ENCODE data around the gene CCT5.
A peak's percentile ranks its signal among the peaks of the same experiment; 100 is the strongest.

CCT5 gene

GRCh38 chr5:10249948-10250805 is at the start of gene CCT5:
CCT5 (plus strand) TSS chr5:10250280; CDS start chr5:10250341, 61 bp downstream.
- peak; percentile 94 for DNase-seq (ENCODE audit: low spot score)

DNA sequence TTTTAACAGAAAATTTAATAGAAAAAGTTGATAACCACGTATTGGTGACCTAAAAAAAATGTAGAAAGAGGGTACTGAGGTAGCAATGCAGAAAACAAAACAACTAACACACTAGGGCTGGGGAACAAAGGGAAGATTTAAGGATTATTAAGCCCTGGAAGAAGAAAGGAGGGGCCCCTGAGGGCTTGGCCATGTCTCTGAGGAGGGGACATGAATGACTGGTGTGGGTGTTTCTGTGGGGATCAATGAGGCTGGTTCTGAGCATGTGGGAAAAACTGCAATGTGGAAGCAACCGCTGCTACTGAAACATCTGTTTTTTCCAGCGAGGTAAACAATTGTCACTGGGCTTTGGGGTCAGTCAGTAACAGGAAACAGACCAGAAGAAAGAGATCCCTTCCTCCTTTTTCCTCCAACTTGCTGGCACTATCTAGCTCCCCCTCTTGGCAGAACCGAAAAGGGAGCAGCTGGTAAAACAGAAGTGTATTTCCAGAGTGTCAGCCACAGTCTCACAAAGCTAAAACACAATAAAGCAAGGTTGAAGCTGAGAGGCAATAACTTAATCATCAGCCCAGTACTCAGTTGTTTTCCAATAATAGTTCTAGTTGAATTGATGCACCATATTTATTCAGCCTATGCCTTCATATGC is 48.7 kb upstream of the CCT5 start:
- no peak for DNase-seq (ENCODE audit: low spot score)

DNA sequence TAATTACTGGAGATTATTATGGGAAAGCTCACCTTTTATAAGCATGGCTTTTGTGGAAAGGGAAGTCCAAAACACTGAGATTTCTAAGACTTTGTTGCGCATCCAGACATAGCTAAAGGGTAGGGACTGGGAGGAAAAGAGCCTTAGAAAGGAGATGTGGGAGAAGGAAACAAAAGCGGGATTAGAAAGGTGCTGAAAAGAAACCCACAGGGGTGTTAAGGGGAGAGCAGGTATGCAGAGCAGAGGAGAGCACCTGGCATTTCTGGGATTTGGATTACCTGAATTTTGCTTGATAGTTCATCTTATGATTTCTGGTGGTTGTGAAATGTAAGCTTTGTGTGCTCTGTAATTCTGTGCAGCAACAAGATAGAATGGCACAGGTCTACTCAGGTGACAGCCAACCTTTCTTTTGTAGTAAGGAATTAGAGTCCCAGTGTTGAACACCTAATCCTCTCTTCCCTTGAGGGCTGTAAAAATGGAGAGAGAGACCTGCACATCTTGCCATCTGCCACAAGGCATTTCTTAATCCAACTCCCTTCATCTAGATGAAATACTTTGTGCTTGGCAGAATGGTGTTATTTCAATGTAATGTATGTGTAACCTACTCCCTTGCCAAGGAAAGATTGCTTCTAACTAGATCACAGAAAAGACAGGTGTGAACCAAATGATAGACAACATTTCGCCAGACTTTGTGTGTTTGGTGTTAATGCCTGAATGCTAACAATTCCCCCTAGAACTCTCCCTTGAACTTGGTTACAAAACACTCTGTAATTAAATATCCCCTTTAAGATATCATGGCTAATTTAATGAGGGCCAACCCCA is 47.8 kb upstream of the CCT5 start:
- DNase-seq (ENCODE audit: low spot score): no peak

DNA sequence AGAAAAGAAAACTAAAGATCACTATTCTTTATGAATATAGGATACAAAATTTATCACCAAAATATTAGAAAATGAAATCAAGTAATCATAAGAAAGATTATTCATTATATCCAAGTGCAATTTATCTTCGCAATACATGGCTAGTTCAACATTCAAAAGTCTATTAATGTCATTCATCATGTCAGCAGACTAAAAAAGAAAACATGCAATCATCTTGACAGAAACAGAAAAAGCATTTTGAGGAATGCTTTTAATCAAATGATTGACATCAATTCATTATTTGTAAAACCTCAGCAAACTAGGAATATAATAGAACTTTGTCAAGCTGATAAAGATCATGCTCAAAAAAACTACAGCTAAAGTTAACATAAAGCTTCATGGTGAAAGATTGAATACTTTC is 41.1 kb upstream of the CCT5 start:
- DNase-seq (ENCODE audit: low spot score): no peak

- no peak for DNase-seq (ENCODE audit: low spot score)
Observed at GRCh38 chr5:10213316-10213715, 36.8 kb upstream of the CCT5 start.

- no peak for DNase-seq (ENCODE audit: low spot score)
Observed at GRCh38 chr5:10214041-10214440, 36.0 kb upstream of the CCT5 start.

DNA sequence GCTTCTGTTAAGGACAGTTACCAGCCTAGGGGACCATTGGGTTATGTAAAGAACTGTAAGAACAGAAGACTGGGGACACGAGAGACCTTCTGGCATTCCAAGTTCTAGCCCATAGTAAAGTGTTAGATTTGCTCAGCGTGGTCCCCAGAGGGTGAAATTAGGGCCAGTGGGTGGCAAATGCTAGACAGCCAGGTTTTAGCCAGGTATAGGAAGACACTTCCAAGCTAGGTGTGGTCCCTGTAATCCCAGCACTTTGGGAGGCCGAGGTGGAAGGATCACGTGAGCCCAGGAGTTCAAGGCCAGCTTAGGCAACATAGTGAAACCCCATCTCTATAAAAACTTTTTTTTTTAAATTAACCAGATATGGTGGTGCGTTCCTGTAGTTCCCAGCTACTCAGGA is 34.7 kb upstream of the CCT5 start:
- no peak for DNase-seq (ENCODE audit: low spot score)

- no peak for DNase-seq (ENCODE audit: low spot score)
Observed at GRCh38 chr5:10216107-10216506, 34.0 kb upstream of the CCT5 start.

DNA sequence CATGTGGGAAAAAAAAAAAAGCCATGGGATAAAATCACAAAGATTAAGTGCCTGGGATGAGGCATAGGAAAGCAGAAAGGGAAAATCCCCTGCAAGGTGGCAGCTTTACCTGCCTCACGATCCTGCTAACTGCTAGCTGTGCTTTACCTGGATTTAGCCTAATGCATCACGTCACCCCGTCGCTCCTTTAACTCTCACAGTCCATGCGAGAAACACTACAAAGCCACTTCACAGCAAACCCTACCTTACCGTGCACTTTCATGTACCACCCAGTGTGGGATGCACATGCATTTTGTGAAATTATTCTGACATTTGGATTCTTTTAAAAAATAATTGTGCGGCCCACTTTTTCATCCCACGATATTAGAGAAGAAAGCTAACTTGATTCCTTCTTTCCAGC is 31.4 kb upstream of the CCT5 start:
- no peak for DNase-seq (ENCODE audit: low spot score)

DNA sequence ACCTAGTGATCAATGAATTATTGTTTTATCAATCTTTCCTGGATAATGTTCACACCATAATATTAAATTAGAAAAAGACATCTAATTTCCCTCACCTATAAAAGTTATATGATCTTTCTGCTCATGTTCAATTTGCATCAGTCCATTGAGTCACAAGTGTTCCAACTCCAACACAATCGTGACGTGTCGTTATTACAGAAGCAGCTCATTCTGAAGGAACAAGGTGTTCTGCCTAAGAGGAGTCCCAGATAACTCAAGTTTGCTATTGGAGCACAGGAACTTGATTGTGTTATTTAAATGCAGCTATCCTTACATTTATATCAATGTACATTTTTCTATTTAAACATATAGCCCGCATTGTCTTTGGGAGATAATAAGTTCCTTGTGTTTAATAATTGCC is 31.0 kb upstream of the CCT5 start:
- DNase-seq (ENCODE audit: low spot score): no peak

GRCh38 chr5:10220248-10220647 is 29.8 kb upstream of the CCT5 start:
- no peak for DNase-seq (ENCODE audit: low spot score)

- peak; percentile 11 for DNase-seq (ENCODE audit: low spot score)
Observed at GRCh38 chr5:10222326-10222725, 27.8 kb upstream of the CCT5 start.

DNA sequence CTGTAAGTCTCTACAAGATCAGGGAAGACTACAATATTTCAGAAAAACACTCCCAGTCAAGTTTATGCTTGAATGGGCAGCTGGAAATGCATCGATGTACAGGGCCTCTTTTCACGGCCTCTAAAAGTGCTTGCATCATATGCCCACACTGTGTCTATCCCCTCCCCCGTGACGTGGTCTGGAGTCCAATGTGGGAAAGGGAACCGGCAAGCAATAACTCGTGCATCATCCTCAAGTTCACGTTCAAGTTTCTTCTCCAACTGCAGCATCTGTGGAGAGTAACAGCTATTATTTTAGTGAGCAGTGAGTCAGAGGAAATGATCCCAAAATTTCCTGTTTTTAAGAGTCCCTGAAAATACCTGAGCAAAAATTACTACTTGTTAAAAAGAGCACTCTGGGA is 22.7 kb upstream of the CCT5 start:
- DNase-seq (ENCODE audit: low spot score): peak; percentile 14

GRCh38 chr5:10228288-10228687 is 21.8 kb upstream of the CCT5 start:
- DNase-seq (ENCODE audit: low spot score): no peak

- peak; percentile 48 for DNase-seq (ENCODE audit: low spot score)
Observed at GRCh38 chr5:10229306-10230048, 20.6 kb upstream of the CCT5 start.

DNA sequence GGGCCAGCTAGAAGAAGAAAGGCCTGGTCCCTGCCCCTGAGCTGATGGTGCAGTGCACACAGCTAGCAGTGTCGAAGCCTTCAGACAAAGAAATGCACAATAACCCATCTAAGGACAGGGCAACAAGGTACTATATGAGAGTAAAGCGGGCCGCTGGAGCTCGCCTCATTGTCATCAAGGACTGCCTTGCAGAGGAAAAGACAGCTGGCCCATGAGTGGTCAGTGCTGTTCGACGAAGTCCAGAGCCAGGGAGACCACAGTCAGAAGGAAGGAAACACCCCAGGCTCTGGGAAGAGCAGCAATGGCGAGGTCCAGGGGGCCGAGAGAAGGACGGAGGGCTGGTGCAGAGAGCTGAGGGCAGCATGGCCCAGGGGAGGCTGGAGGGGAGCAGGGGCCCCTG is 17.7 kb upstream of the CCT5 start:
- DNase-seq (ENCODE audit: low spot score): no peak

DNA sequence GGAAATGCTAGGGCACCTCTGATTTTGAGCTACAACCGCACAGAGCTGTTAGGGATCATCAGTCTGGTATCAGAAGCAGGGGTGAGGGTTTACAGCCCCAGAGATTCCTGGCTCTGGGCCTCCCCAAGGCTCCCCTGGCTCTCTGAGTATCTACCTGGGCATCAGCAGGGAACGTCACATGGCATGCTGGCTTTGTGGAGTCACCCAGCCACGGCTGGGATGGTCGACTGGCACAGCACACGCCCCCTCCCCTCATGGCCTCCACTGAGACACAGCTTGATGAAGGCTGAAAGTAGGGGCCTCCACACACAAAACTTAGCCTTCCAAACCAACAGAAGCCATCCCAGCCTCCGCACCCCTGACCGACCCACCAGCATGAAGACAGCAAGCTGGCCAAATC is 17.1 kb upstream of the CCT5 start:
- DNase-seq (ENCODE audit: low spot score): no peak

DNA sequence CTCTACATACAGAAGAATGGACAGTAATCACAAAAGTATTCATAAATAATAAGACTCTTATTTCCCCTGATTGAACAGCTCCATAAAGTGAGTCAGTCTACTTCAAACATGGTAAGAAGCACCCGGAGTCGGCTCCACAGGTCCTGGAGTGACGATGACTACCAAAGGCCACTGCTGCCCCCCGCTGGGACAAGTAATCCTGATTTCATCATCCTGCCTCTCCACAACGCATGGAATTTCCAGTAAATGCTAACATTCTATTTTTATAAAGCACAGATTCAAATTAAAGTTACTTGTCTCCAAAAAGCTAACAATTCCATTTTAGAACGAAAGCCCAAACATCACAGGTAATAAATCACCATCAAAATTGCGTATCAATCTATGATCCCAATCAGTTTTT is 16.6 kb upstream of the CCT5 start:
- peak; percentile 71 for DNase-seq (ENCODE audit: low spot score)

GRCh38 chr5:10235350-10235749 is 14.7 kb upstream of the CCT5 start:
- DNase-seq (ENCODE audit: low spot score): peak; percentile 47

DNA sequence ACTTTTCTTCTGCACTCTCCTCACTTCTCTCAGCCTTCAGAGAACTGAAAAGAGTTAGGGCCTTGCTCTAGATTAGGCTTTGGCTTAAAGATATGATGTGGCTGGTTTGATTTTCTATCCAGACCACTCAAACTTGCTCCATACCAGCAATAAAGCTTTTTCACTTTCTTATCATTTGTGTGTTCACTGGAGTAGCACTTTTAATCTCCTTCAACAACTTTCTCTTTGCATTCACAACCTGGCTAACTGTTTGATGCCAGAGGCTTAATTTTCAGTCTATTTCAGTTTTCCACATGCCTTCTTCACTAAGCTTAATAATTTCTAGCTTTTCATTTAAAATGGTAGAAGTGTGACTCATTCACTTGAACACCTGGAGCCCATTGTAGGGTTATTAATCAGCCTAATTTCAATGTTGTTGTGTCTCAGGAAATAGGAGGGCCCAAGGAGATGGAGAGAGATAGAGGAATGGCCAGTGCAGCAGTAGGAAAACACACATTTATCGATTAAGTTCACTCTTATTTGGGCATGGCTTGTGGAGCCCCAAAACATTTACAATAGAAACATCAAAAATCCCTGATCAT is 6.3 kb upstream of the CCT5 start:
- DNase-seq (ENCODE audit: low spot score): no peak

GRCh38 chr5:10244342-10244944 is 5.6 kb upstream of the CCT5 start:
- DNase-seq (ENCODE audit: low spot score): no peak
